Loucy (cell line): Measurements from ENCODE around the gene DERA.
"Not testable (repeated sequence)": the region's sequence is repeated elsewhere in the genome, so short reads cannot be mapped to it uniquely, and the experiment has no call there.

Experiments
- H2AFZ ChIP-seq: fragments of 200-600 bp; sonication (generic); 2 replicates; pipeline ENCODE4 v1.6.0; 2016; ENCODE audit warnings: antibody characterized with exemption, mild to moderate bottlenecking, low read length, moderate library complexity
- H3F3A ChIP-seq: fragments of 200-600 bp; 2 replicates; pipeline ENCODE4 v1.6.0; 2016; ENCODE audit warnings: antibody characterized with exemption, low read depth, mild to moderate bottlenecking
- H3K27me3 ChIP-seq: fragments of 200-600 bp; sonication (generic); 2 replicates; pipeline ENCODE4 v1.6.1; 2014; ENCODE audit warnings: low read length, mild to moderate bottlenecking; ENCODE audit not compliant: insufficient read depth, poor library complexity, severe bottlenecking
- H3K36me3 ChIP-seq: fragments of 200-600 bp; sonication (generic); 2 replicates; pipeline ENCODE4 v1.6.1; 2016; ENCODE audit warnings: low read length; ENCODE audit not compliant: insufficient read depth
- H3K4me1 ChIP-seq: fragments of 200-600 bp; sonication (generic); 2 replicates; pipeline ENCODE4 v1.5.1; 2014; ENCODE audit warnings: low read length, mild to moderate bottlenecking; ENCODE audit not compliant: insufficient read depth, poor library complexity, severe bottlenecking
- H3K4me2 ChIP-seq: fragments of 200-600 bp; sonication (generic); 2 replicates; pipeline ENCODE4 v1.6.0; 2014; ENCODE audit warnings: antibody characterized with exemption, low read length, low read depth, mild to moderate bottlenecking; ENCODE audit not compliant: poor library complexity, severe bottlenecking
- H3K4me3 ChIP-seq: fragments of 200-600 bp; sonication (generic); 2 replicates; pipeline ENCODE4 v1.5.1; 2014; ENCODE audit warnings: low read length, mild to moderate bottlenecking, mixed read lengths; ENCODE audit not compliant: poor library complexity, severe bottlenecking
- H3K79me2 ChIP-seq: fragments of 200-600 bp; sonication (generic); 2 replicates; pipeline ENCODE4 v1.6.1; 2014; ENCODE audit warnings: low read length; ENCODE audit not compliant: insufficient read depth
- H3K9ac ChIP-seq: fragments of 200-600 bp; sonication (generic); 2 replicates; pipeline ENCODE4 v1.6.0; 2014; ENCODE audit warnings: mild to moderate bottlenecking, low read depth, low read length, moderate library complexity; ENCODE audit not compliant: poor library complexity, severe bottlenecking
- H3K9me2 ChIP-seq: fragments of 200-600 bp; sonication (generic); replicated peaks from 2 replicates; pipeline ENCODE4 v1.6.1; 2016; ENCODE audit warnings: low read depth, low read length, mixed read lengths
- H3K9me3 ChIP-seq: fragments of 200-600 bp; sonication (generic); 2 replicates; pipeline ENCODE4 v1.6.1; 2014; ENCODE audit warnings: mild to moderate bottlenecking, antibody characterized with exemption, low read length, low read depth; ENCODE audit not compliant: insufficient read depth
- H4K20me1 ChIP-seq: fragments of 200-600 bp; sonication (generic); 2 replicates; pipeline ENCODE4 v1.6.0; 2014; ENCODE audit warnings: antibody characterized with exemption, low read length, mild to moderate bottlenecking; ENCODE audit not compliant: insufficient read depth, poor library complexity, severe bottlenecking
- EZH2phosphoT487 ChIP-seq: fragments of 200-600 bp; IDR thresholded peaks from 2 replicates; pipeline ENCODE4 v1.6.1; 2018; ENCODE audit warnings: antibody characterized with exemption, mild to moderate bottlenecking, moderate library complexity, borderline replicate concordance
- TF ChIP-seq, protein P1 (sequence below): fragments of 200-600 bp; sonication (generic); conservative IDR thresholded peaks from 2 replicates; pipeline ENCODE4 v1.5.1; 2014; ENCODE audit warnings: mild to moderate bottlenecking, antibody characterized with exemption, low read length

Gene DERA

DNA sequence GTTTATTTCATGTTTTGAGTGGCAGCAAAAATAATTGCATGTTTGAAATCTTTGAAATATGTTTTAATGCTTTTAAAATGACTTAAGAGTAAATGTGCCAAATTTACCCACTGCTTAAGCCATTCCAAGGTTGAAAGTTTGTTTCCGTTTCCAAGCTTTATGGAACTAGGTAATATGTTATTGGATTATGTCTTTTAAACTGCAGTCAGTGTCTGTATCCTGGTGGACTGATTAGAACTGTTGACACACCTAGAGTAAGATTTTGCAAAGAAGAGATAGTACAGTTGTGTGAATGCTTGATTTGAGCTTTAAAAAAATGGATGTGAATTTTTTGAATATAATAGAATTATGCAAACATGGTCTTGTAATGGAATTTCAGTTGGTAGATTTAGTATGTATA lies 135.1 kb downstream of the DERA start:
- no peaks in the 10 kb centered on the region for H3K4me1 ChIP-seq
- H3K9me3 ChIP-seq: peaks cover 4% of the 10 kb centered on the region; the same call in 1 of the 2 replicates
- H3K79me2 ChIP-seq: no peaks in the 10 kb centered on the region
- TF ChIP-seq EZH2phosphoT487: no peak
- TF ChIP-seq, protein P1, sequence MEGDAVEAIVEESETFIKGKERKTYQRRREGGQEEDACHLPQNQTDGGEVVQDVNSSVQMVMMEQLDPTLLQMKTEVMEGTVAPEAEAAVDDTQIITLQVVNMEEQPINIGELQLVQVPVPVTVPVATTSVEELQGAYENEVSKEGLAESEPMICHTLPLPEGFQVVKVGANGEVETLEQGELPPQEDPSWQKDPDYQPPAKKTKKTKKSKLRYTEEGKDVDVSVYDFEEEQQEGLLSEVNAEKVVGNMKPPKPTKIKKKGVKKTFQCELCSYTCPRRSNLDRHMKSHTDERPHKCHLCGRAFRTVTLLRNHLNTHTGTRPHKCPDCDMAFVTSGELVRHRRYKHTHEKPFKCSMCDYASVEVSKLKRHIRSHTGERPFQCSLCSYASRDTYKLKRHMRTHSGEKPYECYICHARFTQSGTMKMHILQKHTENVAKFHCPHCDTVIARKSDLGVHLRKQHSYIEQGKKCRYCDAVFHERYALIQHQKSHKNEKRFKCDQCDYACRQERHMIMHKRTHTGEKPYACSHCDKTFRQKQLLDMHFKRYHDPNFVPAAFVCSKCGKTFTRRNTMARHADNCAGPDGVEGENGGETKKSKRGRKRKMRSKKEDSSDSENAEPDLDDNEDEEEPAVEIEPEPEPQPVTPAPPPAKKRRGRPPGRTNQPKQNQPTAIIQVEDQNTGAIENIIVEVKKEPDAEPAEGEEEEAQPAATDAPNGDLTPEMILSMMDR: no peak
- no peak overlapping the region for H3K9ac ChIP-seq
- no peaks in the 10 kb centered on the region for H3K27me3 ChIP-seq
- no peaks in the 10 kb centered on the region for H3K9me2 ChIP-seq
- no peak overlapping the region for H2AFZ ChIP-seq
- H3F3A ChIP-seq: no peaks in the 10 kb centered on the region
- no peaks in the 10 kb centered on the region for H4K20me1 ChIP-seq
- H3K4me2 ChIP-seq: no peak overlapping the region
- H3K4me3 ChIP-seq: no peak overlapping the region
- H3K36me3 ChIP-seq: no peaks in the 10 kb centered on the region

DNA sequence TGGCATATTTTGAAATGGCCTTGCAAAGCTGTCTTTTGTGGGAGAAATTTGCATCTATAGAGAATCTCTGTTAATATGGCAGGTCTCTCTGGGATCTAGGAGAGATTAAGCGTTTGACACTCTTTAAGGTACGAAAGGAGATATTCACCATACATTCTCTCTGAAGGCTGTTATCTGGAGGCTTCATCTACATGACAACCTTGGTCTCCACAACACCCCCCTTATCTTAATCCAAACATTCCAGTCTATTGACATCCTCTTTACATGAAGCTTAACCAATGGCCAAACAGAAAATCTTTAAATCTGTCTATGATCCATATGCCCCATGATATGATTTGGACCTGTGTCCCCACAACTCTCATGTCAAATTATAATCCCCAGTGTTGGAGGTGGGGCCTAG lies 137.4 kb downstream of the DERA start:
- H3K4me2 ChIP-seq: no peak overlapping the region
- no peaks in the 10 kb centered on the region for H3K4me1 ChIP-seq
- H4K20me1 ChIP-seq: no peaks in the 10 kb centered on the region
- H3F3A ChIP-seq: no peaks in the 10 kb centered on the region
- 0 out of 2 replicates have a peak, but pooled peaks cover 1% of the 10 kb centered on the region for H3K9me3 ChIP-seq
- TF ChIP-seq, protein P1: no peak
- no peak for TF ChIP-seq EZH2phosphoT487
- H3K9ac ChIP-seq: no peak overlapping the region
- no peaks in the 10 kb centered on the region for H3K79me2 ChIP-seq
- no peaks in the 10 kb centered on the region for H3K9me2 ChIP-seq
- H2AFZ ChIP-seq: no peak overlapping the region
- no peaks in the 10 kb centered on the region for H3K27me3 ChIP-seq
- H3K4me3 ChIP-seq: no peak overlapping the region
- no peaks in the 10 kb centered on the region for H3K36me3 ChIP-seq

DNA sequence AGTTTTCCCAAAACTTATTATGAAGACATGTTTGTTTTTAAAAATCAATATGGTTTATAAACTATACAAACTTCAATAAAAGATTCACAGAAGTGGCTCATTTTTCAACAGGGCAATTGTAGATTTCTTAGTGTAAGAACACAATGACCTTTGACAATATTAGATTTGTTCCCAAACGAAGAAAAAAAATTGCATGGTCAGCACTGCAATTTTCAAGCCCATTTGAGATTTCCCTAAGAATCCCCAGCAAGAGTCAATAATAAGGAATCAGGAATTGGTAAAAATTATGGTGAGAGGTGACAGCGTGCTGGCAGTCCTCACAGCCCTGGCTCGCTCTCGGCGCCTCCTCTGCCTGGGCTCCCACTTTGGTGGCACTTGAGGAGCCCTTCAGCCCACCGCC lies 145.8 kb downstream of the DERA start:
- Histone ChIP-seq H3K4me3 (no peak overlapping the region), H3K4me2 (no peak overlapping the region), H3K9me3 (no peaks in the 10 kb centered on the region), H3F3A (no peaks in the 10 kb centered on the region), H3K36me3 (no peaks in the 10 kb centered on the region), H3K9ac (no peak overlapping the region), H2AFZ (no peak overlapping the region), H3K27me3 (no peaks in the 10 kb centered on the region), H3K9me2 (no peaks in the 10 kb centered on the region), H3K4me1 (no peaks in the 10 kb centered on the region), H3K79me2 (no peaks in the 10 kb centered on the region), H4K20me1 (no peaks in the 10 kb centered on the region)
- no peak for TF ChIP-seq EZH2phosphoT487
- TF ChIP-seq, protein P1: no peak

DNA sequence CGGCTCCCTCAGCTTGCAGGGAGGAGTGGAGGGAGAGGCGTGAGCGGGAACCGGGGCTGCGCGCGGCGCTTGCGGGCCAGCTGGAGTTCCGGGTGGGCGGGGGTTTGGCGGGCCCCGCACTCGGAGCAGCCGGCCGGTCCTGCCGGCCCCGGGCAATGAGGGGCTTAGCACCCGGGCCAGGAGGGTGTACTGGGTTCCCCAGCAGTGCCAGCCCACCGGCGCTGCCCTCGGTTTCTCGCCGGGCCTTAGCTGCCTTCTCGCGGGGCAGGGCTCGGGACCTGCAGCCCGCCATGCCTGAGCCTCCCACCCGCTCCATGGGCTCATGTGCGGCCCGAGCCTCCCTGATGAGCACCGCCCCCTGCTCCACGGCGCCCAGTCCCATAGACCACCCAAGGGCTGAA lies 146.2 kb downstream of the DERA start:
- H3K36me3 ChIP-seq, H4K20me1 ChIP-seq, H3K27me3 ChIP-seq, H3K4me3 ChIP-seq, H3K79me2 ChIP-seq, H3K9me2 ChIP-seq, H3F3A ChIP-seq, H2AFZ ChIP-seq, H3K4me1 ChIP-seq, H3K9ac ChIP-seq, H3K4me2 ChIP-seq, H3K9me3 ChIP-seq: not testable (repeated sequence)
